Activated CD8-positive, alpha-beta T cell treated with anti-CD3 and anti-CD28 coated beads for 36 hours (primary cell): Measurements from ENCODE around the gene TREX2. TPM values are rescaled to one million over a fixed set of nuclear protein-coding genes. Genes with fewer than 3 reads are reported as not detected.

Source experiments
- ATAC-seq: fragments of 200-7000 bp; cut with Tn5 transposase; one replicate; pipeline ENCODE4 v1.10.0; 2021; ENCODE audit warnings: mild to moderate bottlenecking, moderate library complexity
- CTCF ChIA-PET: fragments of 350-600 bp; sonication (Branson Sonifier 250); formaldehyde crosslinking; loops from one replicate; lab custom pipeline; 2021; ENCODE audit warnings: antibody characterized with exemption; lab: Charles Lee
- POLR2A ChIA-PET: fragments of 350-600 bp; sonication (Branson Sonifier 250); formaldehyde crosslinking; loops from one replicate; lab custom pipeline; 2021; ENCODE audit warnings: antibody characterized with exemption; lab: Charles Lee
- DNase-seq: peaks from one replicate; pipeline ENCODE4 v3.0.0-alpha.2; 2020
- H3K27ac Mint-ChIP-seq: one replicate; pipeline ENCODE4 v1.8.0; 2021; ENCODE audit warnings: mild to moderate bottlenecking, mixed read lengths
- H3K27me3 Mint-ChIP-seq: one replicate; pipeline ENCODE4 v1.8.0; 2021; ENCODE audit warnings: mixed read lengths
- H3K36me3 Mint-ChIP-seq: one replicate; pipeline ENCODE4 v1.8.0; 2021; ENCODE audit warnings: low read depth, mixed read lengths
- H3K4me1 Mint-ChIP-seq: one replicate; pipeline ENCODE4 v1.8.0; 2021; ENCODE audit warnings: low read depth, mixed read lengths
- H3K4me3 Mint-ChIP-seq: one replicate; pipeline ENCODE4 v1.8.0; 2021; ENCODE audit warnings: mild to moderate bottlenecking, moderate library complexity, mixed read lengths
- H3K9me3 Mint-ChIP-seq: one replicate; pipeline ENCODE4 v1.8.0; 2021; ENCODE audit warnings: mixed read lengths
- intact Hi-C: fragments of 100-400 bp; cut with micrococcal nuclease; formaldehyde crosslinking; loops from one replicate; pipeline ENCODE4 v1.10.0; 2022
- total RNA-seq, 2 experiments: library from RNA; stranded (reverse); gene quantifications; one replicate each; pipeline ENCODE4 v1.2.3, GENCODE V29; 2021
- TF ChIP-seq, protein P1 (sequence below): fragments of 200-600 bp; IDR thresholded peaks from one replicate; pipeline ENCODE4 v1.8.0; 2022; ENCODE audit warnings: antibody characterized with exemption, mild to moderate bottlenecking

The TREX2 gene
- total RNA-seq, 2 experiments from 2014 or later = 0.78 to 1.4 TPM

DNA sequence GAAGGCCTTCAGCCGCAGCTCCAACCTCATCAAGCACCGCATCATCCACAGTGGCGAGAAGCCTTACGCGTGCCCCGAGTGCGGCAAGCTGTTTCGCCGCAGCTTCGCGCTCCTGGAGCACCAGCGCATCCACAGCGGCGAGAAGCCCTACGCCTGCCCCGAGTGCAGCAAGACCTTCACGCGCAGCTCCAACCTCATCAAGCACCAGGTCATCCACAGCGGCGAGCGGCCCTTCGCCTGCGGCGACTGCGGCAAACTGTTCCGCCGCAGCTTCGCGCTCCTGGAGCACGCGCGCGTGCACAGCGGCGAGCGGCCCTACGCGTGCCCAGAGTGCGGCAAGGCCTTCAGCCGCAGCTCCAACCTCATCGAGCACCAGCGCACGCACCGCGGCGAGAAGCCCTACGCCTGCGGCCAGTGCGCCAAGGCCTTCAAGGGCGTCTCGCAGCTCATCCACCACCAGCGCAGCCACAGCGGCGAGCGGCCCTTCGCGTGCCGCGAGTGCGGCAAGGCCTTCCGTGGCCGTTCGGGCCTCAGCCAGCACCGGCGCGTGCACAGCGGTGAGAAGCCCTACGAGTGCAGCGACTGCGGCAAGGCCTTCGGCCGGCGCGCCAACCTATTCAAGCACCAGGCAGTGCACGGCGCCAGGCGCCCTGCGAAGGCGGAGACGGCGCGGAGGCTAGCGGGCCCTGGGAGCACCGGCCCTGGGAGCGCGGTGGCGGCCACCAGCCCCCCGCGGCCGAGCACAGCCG is 24.8 kb downstream of the TREX2 start:
- Mint-ChIP-seq H3K27ac (no peak overlapping the region), H3K27me3 (no peaks in the 10 kb centered on the region), H3K4me1 (no peaks in the 10 kb centered on the region), H3K9me3 (no peaks in the 10 kb centered on the region), H3K36me3 (no peaks in the 10 kb centered on the region), H3K4me3 (no peak overlapping the region)
- intact Hi-C loops = no loop called here
- CTCF ChIA-PET = no interaction called here
- no peak for ATAC-seq
- TF ChIP-seq, protein P1, sequence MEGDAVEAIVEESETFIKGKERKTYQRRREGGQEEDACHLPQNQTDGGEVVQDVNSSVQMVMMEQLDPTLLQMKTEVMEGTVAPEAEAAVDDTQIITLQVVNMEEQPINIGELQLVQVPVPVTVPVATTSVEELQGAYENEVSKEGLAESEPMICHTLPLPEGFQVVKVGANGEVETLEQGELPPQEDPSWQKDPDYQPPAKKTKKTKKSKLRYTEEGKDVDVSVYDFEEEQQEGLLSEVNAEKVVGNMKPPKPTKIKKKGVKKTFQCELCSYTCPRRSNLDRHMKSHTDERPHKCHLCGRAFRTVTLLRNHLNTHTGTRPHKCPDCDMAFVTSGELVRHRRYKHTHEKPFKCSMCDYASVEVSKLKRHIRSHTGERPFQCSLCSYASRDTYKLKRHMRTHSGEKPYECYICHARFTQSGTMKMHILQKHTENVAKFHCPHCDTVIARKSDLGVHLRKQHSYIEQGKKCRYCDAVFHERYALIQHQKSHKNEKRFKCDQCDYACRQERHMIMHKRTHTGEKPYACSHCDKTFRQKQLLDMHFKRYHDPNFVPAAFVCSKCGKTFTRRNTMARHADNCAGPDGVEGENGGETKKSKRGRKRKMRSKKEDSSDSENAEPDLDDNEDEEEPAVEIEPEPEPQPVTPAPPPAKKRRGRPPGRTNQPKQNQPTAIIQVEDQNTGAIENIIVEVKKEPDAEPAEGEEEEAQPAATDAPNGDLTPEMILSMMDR = no peak
- POLR2A ChIA-PET = no interaction called here
- DNase-seq = no peak

DNA sequence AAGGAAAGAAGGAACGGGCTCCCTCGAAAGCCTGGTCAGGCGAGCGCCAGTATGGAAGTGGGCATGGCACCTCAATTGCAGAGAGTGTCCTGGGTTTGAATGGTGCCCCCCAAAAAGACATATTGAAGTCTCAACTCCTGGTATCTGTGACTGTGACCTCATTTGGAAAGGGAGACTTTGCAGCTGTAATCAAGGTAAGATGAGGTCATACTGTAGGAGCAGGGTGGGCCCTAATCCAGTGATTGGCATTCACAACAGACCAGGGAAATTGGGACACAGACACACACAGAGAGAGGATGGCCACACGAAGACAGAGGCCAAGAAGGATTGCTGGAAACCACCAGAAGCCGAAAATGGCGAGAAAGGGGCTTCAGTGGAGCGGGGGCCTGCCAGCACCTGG is 28.2 kb downstream of the TREX2 start:
- CTCF ChIA-PET = interaction anchor here (1.5 kb wide), 1 partner anchor 43 kb away, joined by 3 read pairs; no protein-coding TSS in a partner anchor

DNA sequence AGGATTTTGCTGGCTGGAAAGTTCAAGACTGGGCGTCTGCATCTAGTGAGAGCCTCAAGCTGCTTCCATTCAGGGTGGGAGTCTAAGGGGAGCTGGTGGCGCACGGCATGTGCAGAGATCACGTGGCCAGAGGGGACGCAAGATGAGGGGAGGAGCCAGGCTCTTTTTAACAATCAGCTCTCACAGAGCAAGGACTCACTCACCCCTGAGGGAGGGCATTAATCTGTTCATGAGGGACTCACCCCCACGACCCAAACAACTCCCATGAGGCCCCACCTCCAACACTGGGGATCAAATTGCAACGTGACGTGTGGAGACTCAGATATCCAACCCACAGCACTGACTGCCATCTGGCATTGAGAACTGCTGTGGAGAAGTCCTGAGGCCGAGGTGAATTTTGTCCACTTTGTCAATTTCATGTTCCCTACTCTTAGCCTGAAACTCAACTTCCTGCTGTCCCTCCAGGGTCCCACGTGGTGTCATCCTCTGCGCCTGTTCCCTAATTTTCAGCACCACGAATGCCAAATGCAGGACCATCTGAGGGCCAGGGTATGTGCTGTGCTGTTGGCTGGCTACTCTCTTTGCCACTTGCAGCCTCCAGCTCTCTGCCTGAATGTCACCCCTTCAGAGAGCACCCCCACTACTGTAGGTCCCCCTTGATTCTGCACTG is 28.9 kb downstream of the TREX2 start:
- H3K27ac Mint-ChIP-seq = no peak overlapping the region
- H3K27me3 Mint-ChIP-seq = no peaks in the 10 kb centered on the region
- DNase-seq (no peak), ATAC-seq (no peak)
- H3K4me3 Mint-ChIP-seq = no peak overlapping the region
- ChIA-PET POLR2A (no interaction called here), CTCF (no interaction called here)
- no peaks in the 10 kb centered on the region for H3K36me3 Mint-ChIP-seq
- no peaks in the 10 kb centered on the region for H3K9me3 Mint-ChIP-seq
- H3K4me1 Mint-ChIP-seq = peaks cover 6% of the 10 kb centered on the region
- intact Hi-C loops = no loop called here
- TF ChIP-seq, protein P1 = no peak

More for the DNA sequence above, 28.2 kb downstream of the TREX2 start:
- no peaks in the 10 kb centered on the region for H3K27me3 Mint-ChIP-seq
- DNase-seq (no peak), ATAC-seq (no peak)
- no peaks in the 10 kb centered on the region for H3K4me1 Mint-ChIP-seq
- TF ChIP-seq, protein P1 = no peak
- no peak overlapping the region for H3K4me3 Mint-ChIP-seq
- POLR2A ChIA-PET = no interaction called here
- no peaks in the 10 kb centered on the region for H3K9me3 Mint-ChIP-seq
- H3K27ac Mint-ChIP-seq = no peak overlapping the region
- intact Hi-C loops = no loop called here
- H3K36me3 Mint-ChIP-seq = no peaks in the 10 kb centered on the region

DNA sequence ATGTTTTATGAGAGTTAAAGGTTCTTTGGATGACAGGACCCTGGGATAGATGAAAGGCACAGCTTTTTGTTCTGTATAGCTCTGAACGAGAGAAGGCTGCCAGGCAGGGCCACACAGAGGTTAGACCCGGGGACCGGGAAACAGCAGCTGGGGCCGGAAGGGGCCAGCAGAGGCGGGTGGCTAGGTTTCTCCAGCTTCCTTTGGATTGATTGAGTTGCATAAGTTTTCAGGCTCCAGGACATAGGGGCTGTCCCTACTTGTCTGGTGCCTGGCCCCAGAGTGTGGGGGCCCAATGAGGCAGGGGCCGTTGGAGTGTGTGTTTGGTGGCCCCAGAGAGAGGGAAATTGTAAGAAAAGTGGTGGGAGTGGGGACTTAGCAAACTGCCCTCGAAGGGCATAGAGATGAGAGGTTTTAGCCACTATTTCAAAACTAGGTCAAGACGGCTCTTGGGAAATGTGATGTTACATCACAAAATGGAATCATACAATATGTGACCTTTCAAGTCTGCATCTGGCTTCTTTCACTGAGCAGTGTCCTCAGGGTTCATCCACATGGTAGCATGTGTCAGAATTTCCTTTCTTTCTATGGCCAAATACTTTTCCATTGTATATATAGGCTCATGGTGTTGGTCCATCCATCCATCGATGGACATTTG is 30.9 kb downstream of the TREX2 start:
- ChIA-PET POLR2A (no interaction called here), CTCF (no interaction called here)
- TF ChIP-seq, protein P1 = no peak
- no peak overlapping the region for H3K4me3 Mint-ChIP-seq
- H3K9me3 Mint-ChIP-seq = no peaks in the 10 kb centered on the region
- DNase-seq = no peak
- intact Hi-C loops = no loop called here
- H3K36me3 Mint-ChIP-seq = no peaks in the 10 kb centered on the region
- H3K4me1 Mint-ChIP-seq = peaks cover 7% of the 10 kb centered on the region
- no peak overlapping the region for H3K27ac Mint-ChIP-seq
- ATAC-seq = no peak
- no peaks in the 10 kb centered on the region for H3K27me3 Mint-ChIP-seq

DNA sequence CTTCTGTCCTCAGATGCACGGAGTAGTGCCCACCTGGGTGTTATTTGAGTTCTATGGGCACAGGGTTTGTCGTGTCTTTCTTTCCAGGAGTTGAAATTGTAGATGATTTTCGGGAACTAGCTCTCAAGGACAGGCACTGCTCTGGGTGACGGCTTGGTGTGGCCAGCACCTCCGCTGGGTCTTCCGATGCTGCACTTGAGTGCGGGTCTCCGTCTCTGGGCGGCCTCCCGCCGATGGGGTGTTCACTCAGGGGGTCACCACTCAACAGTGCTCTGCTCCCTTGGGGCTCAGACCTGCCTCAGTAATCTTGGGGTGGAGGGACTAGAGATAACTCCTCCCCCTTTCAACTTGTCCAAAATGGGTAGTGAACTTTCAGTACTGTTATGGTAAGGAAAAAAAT is 32.1 kb downstream of the TREX2 start:
- intact Hi-C loops = no loop called here
- TF ChIP-seq, protein P1 = no peak

More for the DNA sequence above, 32.1 kb downstream of the TREX2 start:
- Mint-ChIP-seq H3K27me3 (no peaks in the 10 kb centered on the region), H3K4me1 (peaks cover 7% of the 10 kb centered on the region), H3K4me3 (no peak overlapping the region), H3K27ac (no peak overlapping the region), H3K36me3 (no peaks in the 10 kb centered on the region), H3K9me3 (no peaks in the 10 kb centered on the region)
- ATAC-seq (no peak), DNase-seq (no peak)
- ChIA-PET POLR2A (no interaction called here), CTCF (no interaction called here)
